HEK293 (cell line): ENCODE measurements around the gene THAP12.

Source experiments
- CTCF ChIA-PET: fragments of 350-600 bp; formaldehyde crosslinking; extraction: SDS; loops from one replicate; lab custom pipeline; 2021; ENCODE audit warnings: antibody characterized with exemption; lab: Yijun Ruan, JAX
- POLR2A ChIA-PET: fragments of 300-600 bp; formaldehyde crosslinking; extraction: SDS; loops from one replicate; lab custom pipeline; 2020; ENCODE audit warnings: antibody characterized with exemption, inconsistent platforms; lab: Yijun Ruan, JAX
- H3K27ac ChIP-seq: fragments of 200-500 bp; sonication (Bioruptor generic); 2 replicates; pipeline ENCODE4 v1.5.1; 2014; ENCODE audit warnings: low read depth, low read length, control low read depth, inconsistent platforms; ENCODE audit errors: extremely low read depth
- H3K36me3 ChIP-seq, 2 experiments: fragments of 200-500 bp in 1 of 2; sonication (Bioruptor generic) in 1 of 2; 1 replicate in 1 of 2; 2 replicates in 1 of 2; pipeline ENCODE4 v1.5.1; 2014 to 2017; ENCODE audit warnings: inconsistent platforms in 2 of 2, low read length in 2 of 2; ENCODE audit not compliant: control insufficient read depth in 2 of 2, insufficient read depth in 1 of 2
- H3K4me1 ChIP-seq: fragments of 200-500 bp; sonication (Bioruptor generic); 2 replicates; pipeline ENCODE4 v1.5.1; 2014; ENCODE audit warnings: mild to moderate bottlenecking, low read length, inconsistent platforms; ENCODE audit not compliant: control insufficient read depth, insufficient read depth
- H3K4me3 ChIP-seq: 2 replicates; pipeline ENCODE4 v1.5.1; 2011; ENCODE audit warnings: low read depth, mild to moderate bottlenecking, control low read depth, low read length, moderate library complexity
- H3K9me3 ChIP-seq: fragments of 200-500 bp; sonication (Bioruptor generic); 2 replicates; pipeline ENCODE4 v1.5.1; 2014; ENCODE audit warnings: low read depth, low read length, inconsistent platforms; ENCODE audit not compliant: control insufficient read depth, insufficient read depth
- AEBP2 ChIP-seq: fragments of 450-650 bp; formaldehyde crosslinking; IDR thresholded peaks from 2 replicates; pipeline ENCODE4 v1.5.1; 2016; ENCODE audit warnings: missing biosample characterization, missing genetic modification characterization, borderline replicate concordance
- EGR2 ChIP-seq: fragments of 450-650 bp; formaldehyde crosslinking; IDR thresholded peaks from 2 replicates; pipeline ENCODE4 v1.5.1; 2016; ENCODE audit warnings: low read depth, missing biosample characterization, missing genetic modification characterization
- REPIN1 ChIP-seq: fragments of 450-650 bp; formaldehyde crosslinking; IDR thresholded peaks from 2 replicates; pipeline ENCODE4 v1.5.1; 2017; ENCODE audit warnings: missing biosample characterization, missing genetic modification characterization, low read depth
- SALL2 ChIP-seq: fragments of 450-650 bp; formaldehyde crosslinking; IDR thresholded peaks from 2 replicates; pipeline ENCODE4 v1.5.0; 2017; ENCODE audit warnings: missing biosample characterization, mild to moderate bottlenecking, missing genetic modification characterization, borderline replicate concordance
- ZBTB11 ChIP-seq: fragments of 450-650 bp; formaldehyde crosslinking; conservative IDR thresholded peaks from 2 replicates; pipeline ENCODE4 v1.5.1; 2016; ENCODE audit warnings: low read depth, missing biosample characterization, missing genetic modification characterization
- ZBTB17 ChIP-seq: fragments of 450-650 bp; formaldehyde crosslinking; IDR thresholded peaks from 2 replicates; pipeline ENCODE4 v1.5.1; 2016; ENCODE audit warnings: missing biosample characterization, missing genetic modification characterization
- ZBTB6 ChIP-seq: fragments of 450-650 bp; formaldehyde crosslinking; IDR thresholded peaks from 2 replicates; pipeline ENCODE4 v1.5.1; 2017; ENCODE audit warnings: missing biosample characterization, missing genetic modification characterization
- ZBTB7A ChIP-seq: fragments of 450-650 bp; formaldehyde crosslinking; IDR thresholded peaks from 2 replicates; pipeline ENCODE4 v1.5.1; 2016; ENCODE audit warnings: low read depth, missing biosample characterization, missing genetic modification characterization
- ZFHX2 ChIP-seq: fragments of 450-650 bp; formaldehyde crosslinking; conservative IDR thresholded peaks from 2 replicates; pipeline ENCODE4 v1.5.1; 2016; ENCODE audit warnings: missing biosample characterization, missing genetic modification characterization
- ZNF155 ChIP-seq: fragments of 450-650 bp; formaldehyde crosslinking; IDR thresholded peaks from 2 replicates; pipeline ENCODE4 v1.5.1; 2016; ENCODE audit warnings: missing biosample characterization, missing genetic modification characterization
- ZNF169 ChIP-seq: fragments of 450-650 bp; formaldehyde crosslinking; IDR thresholded peaks from 2 replicates; pipeline ENCODE4 v1.5.1; 2016; ENCODE audit warnings: missing biosample characterization, missing genetic modification characterization
- ZNF280C ChIP-seq: fragments of 450-650 bp; formaldehyde crosslinking; IDR thresholded peaks from 2 replicates; pipeline ENCODE4 v1.5.1; 2016; ENCODE audit warnings: missing biosample characterization, missing genetic modification characterization
- ZNF302 ChIP-seq: fragments of 450-650 bp; formaldehyde crosslinking; IDR thresholded peaks from 2 replicates; pipeline ENCODE4 v1.5.1; 2016; ENCODE audit warnings: missing biosample characterization, missing genetic modification characterization, low read depth
- ZNF311 ChIP-seq: fragments of 450-650 bp; formaldehyde crosslinking; IDR thresholded peaks from 2 replicates; pipeline ENCODE4 v1.5.1; 2017; ENCODE audit warnings: missing biosample characterization, missing genetic modification characterization, borderline replicate concordance
- ZNF391 ChIP-seq: fragments of 450-650 bp; formaldehyde crosslinking; IDR thresholded peaks from 2 replicates; pipeline ENCODE4 v1.5.1; 2016; ENCODE audit warnings: low read depth, missing biosample characterization, missing genetic modification characterization, borderline replicate concordance
- ZNF510 ChIP-seq: fragments of 450-650 bp; formaldehyde crosslinking; IDR thresholded peaks from 2 replicates; pipeline ENCODE4 v1.5.1; 2018; ENCODE audit warnings: mild to moderate bottlenecking, missing genetic modification characterization, missing biosample characterization; ENCODE audit not compliant: insufficient replicate concordance
- ZNF521 ChIP-seq: fragments of 450-650 bp; formaldehyde crosslinking; IDR thresholded peaks from 2 replicates; pipeline ENCODE4 v1.5.1; 2017; ENCODE audit warnings: missing biosample characterization, mild to moderate bottlenecking, missing genetic modification characterization
- ZNF645 ChIP-seq: fragments of 450-650 bp; formaldehyde crosslinking; IDR thresholded peaks from 2 replicates; pipeline ENCODE4; 2016; ENCODE audit warnings: missing biosample characterization, missing genetic modification characterization
- ZNF777 ChIP-seq: fragments of 450-650 bp; formaldehyde crosslinking; IDR thresholded peaks from 2 replicates; pipeline ENCODE4 v1.5.1; 2017; ENCODE audit warnings: missing biosample characterization, missing genetic modification characterization, borderline replicate concordance

The THAP12 gene

GRCh38 chr11:76339221-76339620 lies 41.7 kb downstream of the THAP12 start (continued):
- TF ChIP-seq ZNF521 (tag by site-specific recombination) (no peak), ZBTB17 (no peak), REPIN1 (no peak), ZBTB11 (tag by site-specific recombination) (no peak)

GRCh38 chr11:76337923-76338322 lies 43.0 kb downstream of the THAP12 start:
- H3K4me1 ChIP-seq = no peaks in the 10 kb centered on the region
- no peak overlapping the region for H3K27ac ChIP-seq
- no peak for TF ChIP-seq AEBP2 (tag by site-specific recombination)
- TF ChIP-seq ZNF645 = no peak
- TF ChIP-seq ZNF155 = no peak
- no peak for TF ChIP-seq ZNF391
- peak; percentile 94 for TF ChIP-seq EGR2
- TF ChIP-seq ZFHX2 (tag by site-specific recombination) = peak; percentile 94
- ChIA-PET POLR2A (no interaction called here), CTCF (interaction anchor here (0.8 to 1.2 kb wide), 2 partner anchors 10 to 17 kb away, joined by 4 read pairs; no protein-coding TSS in a partner anchor)
- H3K9me3 ChIP-seq = no peaks in the 10 kb centered on the region
- H3K4me3 ChIP-seq = no peak overlapping the region
- H3K36me3 ChIP-seq = no peaks in the 10 kb centered on the region

GRCh38 chr11:76337469-76337868 lies 43.5 kb downstream of the THAP12 start:
- no peak overlapping the region for H3K27ac ChIP-seq
- ChIA-PET POLR2A (no interaction called here), CTCF (interaction anchor here (0.8 to 1.2 kb wide), 2 partner anchors 10 to 17 kb away, joined by 4 read pairs; no protein-coding TSS in a partner anchor)

More at GRCh38 chr11:76337469-76337868, 43.5 kb downstream of the THAP12 start:
- H3K36me3 ChIP-seq = no peaks in the 10 kb centered on the region
- H3K4me1 ChIP-seq = no peaks in the 10 kb centered on the region
- no peak overlapping the region for H3K4me3 ChIP-seq
- TF ChIP-seq ZNF280C (tag by site-specific recombination) (no peak), ZBTB6 (tag by site-specific recombination) (no peak), ZBTB7A (tag by site-specific recombination) (no peak), ZNF302 (tag by site-specific recombination) (no peak), ZNF510 (tag by site-specific recombination) (no peak), ZBTB17 (no peak), ZNF777 (no peak), ZNF169 (tag by site-specific recombination) (no peak), ZNF311 (tag by site-specific recombination) (no peak), SALL2 (no peak)
- no peaks in the 10 kb centered on the region for H3K9me3 ChIP-seq
